ENCODE measurements around the gene SULT1C3.

Gene SULT1C3

GRCh38 chr2:108309903-108310302 lies 70.1 kb downstream of the SULT1C3 start:
- no peak for DNase-seq

Data from NCI-H2029 (cell line).